ENCODE data around the gene DDX3X. TPM values are rescaled to one million over a fixed set of nuclear protein-coding genes. Genes with fewer than 3 reads are reported as not detected.

The DDX3X gene
- total RNA-seq, 1 donor = 160 TPM

- no peak overlapping the region for H3K27ac ChIP-seq (ENCODE audit: low read depth, low read length)
- H3K9me3 ChIP-seq (ENCODE audit: low read depth, low read length) = no peaks in the 10 kb centered on the region
- H3K4me1 ChIP-seq (ENCODE audit: insufficient read depth, low read length) = peaks cover 15% of the 10 kb centered on the region
- H3K27me3 ChIP-seq (ENCODE audit: insufficient read depth, low read length) = no peaks in the 10 kb centered on the region
- peaks cover 89% of the 10 kb centered on the region for H3K79me2 ChIP-seq (ENCODE audit: insufficient read depth, low read length)
- no peak overlapping the region for H3K4me3 ChIP-seq (ENCODE audit: insufficient read depth, low read length)
- no peak overlapping the region for H3K4me2 ChIP-seq (ENCODE audit: insufficient read depth, low read length)
- no peak overlapping the region for H2AFZ ChIP-seq (ENCODE audit: low read length)
- H4K20me1 ChIP-seq (ENCODE audit: insufficient read depth, low read length) = peaks cover 84% of the 10 kb centered on the region
- H3K36me3 ChIP-seq (ENCODE audit: insufficient read depth, low read length) = peaks cover 59% of the 10 kb centered on the region
- no peak for TF ChIP-seq CTCF (IDR thresholded peaks at IDR 0.05; ENCODE audit: extremely low read depth, low read depth, low read length)
- DNase-seq (ENCODE audit: insufficient read length, low spot score, missing footprints) = no peak
These were observed 5.2 kb downstream of the DDX3X start for GRCh38 chrX:41339148-41339547.

- Histone ChIP-seq H3K4me1 (ENCODE audit: insufficient read depth, low read length) (no peaks in the 10 kb centered on the region), H3K4me2 (ENCODE audit: insufficient read depth, low read length) (no peak overlapping the region), H4K20me1 (ENCODE audit: insufficient read depth, low read length) (peaks cover 76% of the 10 kb centered on the region), H3K36me3 (ENCODE audit: insufficient read depth, low read length) (peaks cover 97% of the 10 kb centered on the region), H3K9me3 (ENCODE audit: low read depth, low read length) (no peaks in the 10 kb centered on the region), H3K4me3 (ENCODE audit: insufficient read depth, low read length) (no peak overlapping the region), H3K27me3 (ENCODE audit: insufficient read depth, low read length) (no peaks in the 10 kb centered on the region), H2AFZ (ENCODE audit: low read length) (no peak overlapping the region), H3K79me2 (ENCODE audit: insufficient read depth, low read length) (peaks cover 46% of the 10 kb centered on the region), H3K27ac (ENCODE audit: low read depth, low read length) (no peak overlapping the region)
- DNase-seq (ENCODE audit: insufficient read length, low spot score, missing footprints) = no peak
- TF ChIP-seq CTCF (IDR thresholded peaks at IDR 0.05; ENCODE audit: extremely low read depth, low read depth, low read length) = no peak
These were observed 10.1 kb downstream of the DDX3X start for GRCh38 chrX:41344053-41344452.

GRCh38 chrX:41347186-41347585 lies 13.2 kb downstream of the DDX3X start:
- Histone ChIP-seq H3K9me3 (ENCODE audit: low read depth, low read length) (no peaks in the 10 kb centered on the region), H3K27ac (ENCODE audit: low read depth, low read length) (no peak overlapping the region), H4K20me1 (ENCODE audit: insufficient read depth, low read length) (peaks cover 72% of the 10 kb centered on the region), H2AFZ (ENCODE audit: low read length) (no peak overlapping the region), H3K36me3 (ENCODE audit: insufficient read depth, low read length) (peaks cover 76% of the 10 kb centered on the region), H3K4me2 (ENCODE audit: insufficient read depth, low read length) (no peak overlapping the region), H3K4me1 (ENCODE audit: insufficient read depth, low read length) (peaks cover 14% of the 10 kb centered on the region), H3K4me3 (ENCODE audit: insufficient read depth, low read length) (no peak overlapping the region), H3K79me2 (ENCODE audit: insufficient read depth, low read length) (peaks cover 15% of the 10 kb centered on the region), H3K27me3 (ENCODE audit: insufficient read depth, low read length) (no peaks in the 10 kb centered on the region)
- DNase-seq (ENCODE audit: insufficient read length, low spot score, missing footprints) = no peak
- no peak for TF ChIP-seq CTCF (IDR thresholded peaks at IDR 0.05; ENCODE audit: extremely low read depth, low read depth, low read length)

GRCh38 chrX:41348551-41348950 lies 14.6 kb downstream of the DDX3X start:
- no peak for TF ChIP-seq CTCF (IDR thresholded peaks at IDR 0.05; ENCODE audit: extremely low read depth, low read depth, low read length)
- DNase-seq (ENCODE audit: insufficient read length, low spot score, missing footprints) = no peak
- no peaks in the 10 kb centered on the region for H3K27me3 ChIP-seq (ENCODE audit: insufficient read depth, low read length)
- peaks cover 6% of the 10 kb centered on the region for H3K79me2 ChIP-seq (ENCODE audit: insufficient read depth, low read length)
- H3K9me3 ChIP-seq (ENCODE audit: low read depth, low read length) = no peaks in the 10 kb centered on the region
- H3K4me3 ChIP-seq (ENCODE audit: insufficient read depth, low read length) = no peak overlapping the region
- H3K36me3 ChIP-seq (ENCODE audit: insufficient read depth, low read length) = peaks cover 63% of the 10 kb centered on the region
- peaks cover 14% of the 10 kb centered on the region for H3K4me1 ChIP-seq (ENCODE audit: insufficient read depth, low read length)
- no peak overlapping the region for H3K4me2 ChIP-seq (ENCODE audit: insufficient read depth, low read length)
- no peak overlapping the region for H2AFZ ChIP-seq (ENCODE audit: low read length)
- H3K27ac ChIP-seq (ENCODE audit: low read depth, low read length) = no peak overlapping the region
- peaks cover 60% of the 10 kb centered on the region for H4K20me1 ChIP-seq (ENCODE audit: insufficient read depth, low read length)

Measured in osteoblast (primary cell).